NCI-H187 treated with DMSO at 0.1 percent for 48 hours (cell line): ENCODE data around the gene ZDHHC11.
"Not testable (repeated sequence)": the region's sequence is repeated elsewhere in the genome, so short reads cannot be mapped to it uniquely, and the experiment has no call there.

ENCODE experiments used
- DNase-seq: peaks from one replicate; lab custom pipeline; 2025; lab: John Stamatoyannopoulos, UW

Gene ZDHHC11

DNA sequence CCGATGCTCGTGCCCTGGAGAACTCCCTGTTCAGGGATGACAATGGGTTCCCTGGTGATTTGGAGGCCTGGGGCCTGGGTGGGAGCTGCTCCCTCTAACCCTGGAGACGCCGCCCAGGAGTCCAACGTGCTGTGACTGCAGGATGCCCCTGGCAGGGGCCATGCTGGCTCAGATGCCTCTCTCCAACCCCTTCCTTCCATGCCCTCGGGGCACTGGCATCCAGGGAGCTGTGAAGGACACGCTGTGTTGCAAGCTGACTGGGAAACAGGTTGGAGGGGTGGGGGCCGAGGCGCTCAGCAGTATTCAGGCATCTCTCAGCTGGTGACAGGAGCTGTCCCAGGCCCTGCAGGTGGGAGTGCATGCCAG is 75.2 kb downstream of the ZDHHC11 start:
- DNase-seq = not testable (repeated sequence)

DNA sequence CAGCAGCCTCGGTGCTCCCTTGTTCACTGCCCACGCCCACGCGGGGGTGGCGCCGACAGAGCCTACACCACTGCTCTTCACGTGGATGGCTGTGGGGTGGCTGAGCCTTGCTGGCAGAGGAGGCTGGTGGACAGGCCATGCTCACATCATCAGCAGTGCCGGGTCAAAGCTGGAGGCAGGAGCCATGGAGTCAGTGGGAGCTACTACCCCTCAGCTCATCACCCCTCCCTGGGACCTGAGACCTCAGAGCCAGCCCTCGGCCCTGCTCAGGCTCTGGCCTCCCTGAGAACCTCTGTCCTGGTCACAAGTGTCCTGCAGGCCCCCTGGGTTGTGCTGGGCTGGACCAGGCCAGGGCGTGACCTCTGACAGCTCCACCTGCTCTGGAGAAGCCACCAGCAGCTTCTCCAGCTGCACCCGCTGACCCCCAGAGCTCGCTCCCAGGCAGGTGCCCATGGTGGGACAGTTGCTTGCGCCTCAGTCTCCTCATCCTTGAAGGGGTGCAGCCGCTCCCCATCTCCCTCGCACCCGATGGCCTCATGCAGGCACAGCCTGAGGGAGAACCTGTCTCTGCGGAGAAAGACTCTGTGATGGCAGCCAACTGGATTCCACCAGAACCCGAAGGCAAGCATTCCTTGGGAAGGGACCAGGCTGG is 75.8 kb downstream of the ZDHHC11 start:
- not testable (repeated sequence) for DNase-seq

GRCh38 chr5:774304-774703 is 76.5 kb downstream of the ZDHHC11 start:
- DNase-seq = not testable (repeated sequence)

- DNase-seq = no peak
Measured at GRCh38 chr5:773517-774264, 77.1 kb downstream of the ZDHHC11 start.

DNA sequence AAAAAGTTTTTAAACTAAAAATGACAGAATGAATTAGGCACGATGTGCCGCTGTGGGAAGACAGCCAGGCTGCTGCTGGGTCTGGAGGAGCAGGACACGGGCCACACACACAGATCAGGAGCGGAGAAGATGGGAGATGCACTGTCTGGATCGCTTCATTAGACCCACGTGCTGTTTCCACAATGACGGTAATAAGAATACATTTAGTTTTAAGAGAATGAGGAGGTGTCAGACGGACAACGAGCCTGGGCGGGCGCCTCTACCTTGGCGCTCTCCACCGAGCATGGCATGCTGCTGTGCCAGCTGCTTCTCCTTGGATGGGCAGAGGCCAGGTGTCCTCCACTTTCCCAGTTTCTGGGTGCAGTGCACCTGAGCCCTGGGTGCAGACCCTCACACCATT is 77.9 kb downstream of the ZDHHC11 start:
- DNase-seq = not testable (repeated sequence)

DNA sequence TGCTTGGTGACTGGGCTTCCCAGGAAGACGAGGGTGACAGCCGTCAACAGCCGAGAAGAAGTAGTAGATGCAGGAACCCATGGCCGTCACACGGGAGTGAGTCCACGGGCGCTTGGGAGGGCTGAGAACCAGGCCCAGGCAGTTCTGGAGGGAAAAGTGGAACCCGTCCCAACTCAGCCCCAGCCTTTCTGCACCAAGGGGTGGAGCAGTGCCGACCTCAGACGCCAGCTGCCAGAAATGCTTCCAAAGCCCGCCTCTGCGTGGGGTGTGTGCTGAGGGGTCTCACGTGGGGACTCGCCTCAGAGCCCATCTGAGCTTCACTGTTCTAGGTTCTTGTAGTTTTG is 78.3 kb downstream of the ZDHHC11 start:
- DNase-seq = not testable (repeated sequence)

GRCh38 chr5:771841-772546 is 78.8 kb downstream of the ZDHHC11 start:
- DNase-seq = not testable (repeated sequence)

- not testable (repeated sequence) for DNase-seq
Measured at GRCh38 chr5:771087-771781, 79.6 kb downstream of the ZDHHC11 start.

DNA sequence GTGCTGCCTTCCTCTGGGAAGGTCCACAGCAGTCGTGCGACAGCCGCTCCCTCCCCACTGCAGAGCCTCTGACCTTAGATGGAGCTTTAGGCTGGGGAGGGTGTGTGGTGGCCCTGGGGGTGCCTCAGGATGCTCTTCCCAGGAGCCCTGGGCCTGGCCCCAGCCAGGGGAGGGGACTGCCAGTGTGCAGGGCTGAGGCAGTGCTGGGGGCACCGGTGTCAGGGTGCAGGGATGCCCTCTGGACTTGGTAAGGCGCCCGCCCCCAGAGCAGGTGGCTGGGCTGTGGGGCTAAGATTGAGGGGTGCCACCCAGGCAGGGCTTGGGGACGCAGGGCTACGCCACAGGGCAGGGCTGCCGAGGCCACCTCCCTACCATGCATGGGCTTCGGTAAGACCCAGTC is 80.2 kb downstream of the ZDHHC11 start:
- not testable (repeated sequence) for DNase-seq

GRCh38 chr5:769485-770145 is 81.2 kb downstream of the ZDHHC11 start:
- DNase-seq = not testable (repeated sequence)

GRCh38 chr5:766666-767431 is 83.9 kb downstream of the ZDHHC11 start:
- DNase-seq = no peak

DNA sequence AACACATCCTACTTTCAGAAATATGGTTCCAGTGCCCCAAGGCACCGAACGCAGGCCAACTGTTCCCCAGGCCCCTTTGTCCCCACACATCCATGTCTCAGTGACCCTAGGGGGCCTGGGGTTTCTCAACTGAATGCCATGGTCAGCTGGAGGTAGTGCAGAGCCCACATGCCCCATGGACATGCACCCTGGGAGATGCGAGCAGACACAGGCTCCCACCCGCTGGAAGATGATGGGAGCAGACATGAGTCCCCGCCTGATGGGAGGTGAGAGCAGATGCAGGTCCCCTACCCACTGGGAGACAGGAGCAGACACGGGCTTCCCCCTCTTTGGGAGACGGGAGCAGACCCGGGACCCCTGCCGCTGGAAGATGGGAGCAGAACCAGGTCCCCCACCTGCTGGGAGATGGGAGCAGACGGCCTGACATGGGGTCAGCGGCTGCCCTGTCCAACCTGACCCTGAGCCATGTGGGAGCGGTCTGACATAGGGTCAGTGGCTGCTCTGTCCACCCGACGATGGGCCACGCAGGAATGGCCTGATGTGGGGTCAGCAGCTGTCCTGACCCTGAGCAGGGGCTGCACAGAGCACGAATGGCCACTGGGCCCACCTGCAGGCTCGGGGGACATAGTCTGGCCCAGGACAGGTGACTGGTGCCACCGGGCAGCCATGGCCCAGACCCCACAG is 84.7 kb downstream of the ZDHHC11 start:
- DNase-seq = no peak

GRCh38 chr5:763998-764781 is 86.6 kb downstream of the ZDHHC11 start:
- DNase-seq = no peak

DNA sequence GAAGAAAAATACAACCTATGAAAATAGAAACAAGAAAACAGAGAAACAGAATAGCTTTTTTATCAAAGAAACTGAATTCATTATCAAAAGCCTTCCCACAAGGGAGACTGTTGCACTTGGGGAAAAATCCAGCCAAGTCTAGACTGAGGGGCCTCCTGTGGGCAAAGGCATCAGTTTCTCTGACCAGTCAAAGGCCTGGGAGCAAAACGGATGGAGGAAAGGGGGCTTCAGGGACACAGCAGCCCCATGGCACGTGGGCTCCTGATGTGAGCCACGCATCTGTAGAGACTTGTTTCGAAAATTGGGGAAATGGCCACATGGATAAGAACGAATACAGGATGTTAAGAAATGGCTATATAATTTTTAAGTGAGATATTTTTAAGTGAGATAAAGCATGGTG is 87.4 kb downstream of the ZDHHC11 start:
- no peak for DNase-seq

GRCh38 chr5:762996-763395 is 87.8 kb downstream of the ZDHHC11 start:
- not testable (repeated sequence) for DNase-seq

DNA sequence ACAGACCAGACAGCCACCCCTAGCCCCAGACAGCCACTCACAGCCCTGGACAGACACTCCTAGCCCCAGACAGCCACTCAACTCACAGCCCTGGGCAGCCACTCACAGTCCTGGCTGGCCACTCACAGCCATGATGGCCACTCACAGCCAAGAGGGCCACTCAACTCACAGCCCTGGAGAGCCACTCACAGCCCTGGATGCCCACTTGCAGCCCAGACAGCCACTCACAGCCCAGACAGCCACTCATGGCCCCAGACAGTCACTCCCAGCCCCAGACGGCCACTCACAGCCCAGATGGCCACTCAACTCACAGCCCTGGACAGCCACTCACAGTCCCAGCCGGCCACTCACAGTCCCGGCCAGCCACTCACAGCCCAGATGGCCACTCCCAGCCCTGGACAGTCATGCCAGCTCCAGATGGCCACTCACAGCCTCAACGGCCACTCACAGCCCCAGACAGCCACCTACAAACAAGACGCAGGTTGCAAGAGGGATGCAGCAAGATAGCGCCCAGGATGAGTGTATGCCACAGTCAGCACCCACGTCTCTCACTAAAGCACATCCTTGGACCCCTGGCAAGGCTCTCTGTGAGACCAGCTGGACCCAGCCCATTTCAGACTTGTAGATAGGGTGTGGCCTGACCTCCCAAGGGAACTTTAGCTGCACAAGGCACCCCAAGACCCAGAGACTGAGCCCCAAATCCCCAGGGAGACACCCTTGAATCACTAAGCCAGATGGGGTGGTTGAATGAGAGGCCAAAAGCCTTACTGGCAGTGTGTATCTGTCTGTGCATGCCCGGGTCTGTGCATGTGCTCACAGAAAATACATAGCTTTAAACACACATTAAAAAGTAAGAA is 88.7 kb downstream of the ZDHHC11 start:
- DNase-seq = no peak

GRCh38 chr5:761059-761771 is 89.6 kb downstream of the ZDHHC11 start:
- DNase-seq = no peak
